DMS114 treated with DMSO at 0.1 percent for 48 hours (cell line): ENCODE data around the gene USP14.
"Not testable (repeated sequence)": the region's sequence is repeated elsewhere in the genome, so short reads cannot be mapped to it uniquely, and the experiment has no call there.

ENCODE experiments used
- DNase-seq: peaks from one replicate; lab custom pipeline; 2025; ENCODE audit not compliant: unreplicated experiment; lab: John Stamatoyannopoulos, UW

The USP14 gene

GRCh38 chr18:158128-159036, at the start of gene USP14:
Gene USP14, plus strand, starts transcription at chr18:158557. Its CDS starts 142 bp downstream, at chr18:158699.
- DNase-seq, result peak; percentile 90

- not testable (repeated sequence) for DNase-seq
Measured at GRCh38 chr18:108665-109063, 49.7 kb upstream of the USP14 start.

GRCh38 chr18:109130-109921, 49.0 kb upstream of the USP14 start:
- not testable (repeated sequence) for DNase-seq

GRCh38 chr18:109922-110261, 48.5 kb upstream of the USP14 start:
- DNase-seq, result not testable (repeated sequence)

GRCh38 chr18:110351-111201, 47.8 kb upstream of the USP14 start:
- not testable (repeated sequence) for DNase-seq

- no peak for DNase-seq
Measured at GRCh38 chr18:111306-112014, 46.9 kb upstream of the USP14 start.

GRCh38 chr18:112015-112733, 46.2 kb upstream of the USP14 start:
- not testable (repeated sequence) for DNase-seq

- DNase-seq, result not testable (repeated sequence)
Measured at GRCh38 chr18:120539-121260, 37.7 kb upstream of the USP14 start.

GRCh38 chr18:135045-135444, 23.3 kb upstream of the USP14 start:
- no peak for DNase-seq

- no peak for DNase-seq
Measured at GRCh38 chr18:136433-136832, 21.9 kb upstream of the USP14 start.

- DNase-seq, result no peak
Measured at GRCh38 chr18:137327-137726, 21.0 kb upstream of the USP14 start.

GRCh38 chr18:140670-141266, 17.6 kb upstream of the USP14 start:
- DNase-seq, result no peak

- DNase-seq, result not testable (repeated sequence)
Measured at GRCh38 chr18:142624-143296, 15.6 kb upstream of the USP14 start.

- DNase-seq, result no peak
Measured at GRCh38 chr18:148841-149240, 9.5 kb upstream of the USP14 start.

- no peak for DNase-seq
Measured at GRCh38 chr18:154151-154550, 4.2 kb upstream of the USP14 start.

GRCh38 chr18:155688-156087, 2.7 kb upstream of the USP14 start:
- no peak for DNase-seq

- no peak for DNase-seq
Measured at GRCh38 chr18:156514-157230, 1.7 kb upstream of the USP14 start.
